Activated B cell treated with CpG ODN at 0.5 μM for 24 hours (primary cell): ENCODE measurements around the gene FLNB. TPM values are rescaled to one million over a fixed set of nuclear protein-coding genes. Genes with fewer than 3 reads are reported as not detected.
A peak's percentile ranks its signal among the peaks of the same experiment; 100 is the strongest.

ENCODE experiments used
- ATAC-seq: fragments of 200-7000 bp; cut with Tn5 transposase; one replicate; pipeline ENCODE4 v1.10.0; 2021; ENCODE audit warnings: low read depth, mild to moderate bottlenecking, moderate library complexity
- CTCF ChIA-PET: fragments of 350-600 bp; sonication (Branson Sonifier 250); formaldehyde crosslinking; loops from one replicate; lab custom pipeline; 2021; ENCODE audit warnings: antibody characterized with exemption; lab: Charles Lee
- POLR2A ChIA-PET: fragments of 350-600 bp; sonication (Branson Sonifier 250); formaldehyde crosslinking; loops from one replicate; lab custom pipeline; 2021; ENCODE audit warnings: antibody characterized with exemption; lab: Charles Lee
- DNase-seq: peaks from one replicate; pipeline ENCODE4 v3.0.0; 2022
- H3K27ac Mint-ChIP-seq: one replicate; pipeline ENCODE4 v1.8.0; 2020; ENCODE audit warnings: mixed read lengths
- H3K27me3 Mint-ChIP-seq: one replicate; pipeline ENCODE4 v1.8.0; 2021; ENCODE audit warnings: mixed read lengths
- H3K36me3 Mint-ChIP-seq: one replicate; pipeline ENCODE4 v1.8.0; 2021; ENCODE audit warnings: low read depth, mixed read lengths
- H3K4me1 Mint-ChIP-seq: one replicate; pipeline ENCODE4 v1.8.0; 2021; ENCODE audit warnings: mixed read lengths
- H3K4me3 Mint-ChIP-seq: one replicate; pipeline ENCODE4 v1.8.0; 2020; ENCODE audit warnings: mild to moderate bottlenecking, mixed read lengths
- H3K9me3 Mint-ChIP-seq: one replicate; pipeline ENCODE4 v1.8.0; 2020; ENCODE audit warnings: mixed read lengths
- CTCF ChIP-seq: fragments of 200-600 bp; IDR thresholded peaks from one replicate; pipeline ENCODE4 v1.8.0; 2022; ENCODE audit warnings: antibody characterized with exemption, mild to moderate bottlenecking
- intact Hi-C: fragments of 100-400 bp; cut with micrococcal nuclease; formaldehyde crosslinking; loops from one replicate; pipeline ENCODE4 v1.15.1; 2024
- total RNA-seq: library from RNA; stranded (reverse); gene quantifications from 2 replicates; pipeline ENCODE4 v1.2.3, GENCODE V29; 2022

The FLNB gene
- total RNA-seq, 1 donor from 2014 or later: 16.7 TPM

- no peak for ATAC-seq
- CTCF ChIA-PET: no interaction called here
- no peak overlapping the region for H3K4me3 Mint-ChIP-seq
- no peaks in the 10 kb centered on the region for H3K27me3 Mint-ChIP-seq
- H3K9me3 Mint-ChIP-seq: no peaks in the 10 kb centered on the region
- POLR2A ChIA-PET: interaction anchor here (1.3 kb wide), 1 partner anchor 104 kb away, joined by 4 read pairs; the partner anchor contains the start of gene FLNB
- DNase-seq: no peak
- H3K4me1 Mint-ChIP-seq: peaks cover 47% of the 10 kb centered on the region
- peak overlapping the region; percentile 61 for H3K27ac Mint-ChIP-seq
- TF ChIP-seq CTCF: no peak
- intact Hi-C loops: loop anchor here (10.0 kb wide), 2 partner anchors 77 to 557 kb away; partner anchors contain the start of gene PDE12
- H3K36me3 Mint-ChIP-seq: peaks cover 50% of the 10 kb centered on the region
Measured at GRCh38 chr3:58112185-58112535, 103.9 kb downstream of the FLNB start.

- peaks cover 70% of the 10 kb centered on the region for H3K4me1 Mint-ChIP-seq
- no peaks in the 10 kb centered on the region for H3K9me3 Mint-ChIP-seq
- H3K27ac Mint-ChIP-seq: peak overlapping the region; percentile 92
- no peak overlapping the region for H3K4me3 Mint-ChIP-seq
- H3K36me3 Mint-ChIP-seq: peaks cover 31% of the 10 kb centered on the region
- intact Hi-C loops: loop anchor here (10.0 kb wide), 2 partner anchors 80 to 560 kb away; partner anchors contain the start of gene PDE12
- H3K27me3 Mint-ChIP-seq: no peaks in the 10 kb centered on the region
- TF ChIP-seq CTCF: no peak
- ATAC-seq: no peak
- CTCF ChIA-PET: no interaction called here
- no peak for DNase-seq
- POLR2A ChIA-PET: no interaction called here
Measured at GRCh38 chr3:58115175-58115574, 107.0 kb downstream of the FLNB start.

- ChIA-PET POLR2A (interaction anchor here (0.6 to 1.2 kb wide), 3 partner anchors 99 to 183 kb away, joined by 4 to 7 read pairs (median 5); partner anchors contain the start of gene ABHD6), CTCF (interaction anchor here (0.6 to 1.7 kb wide), 3 partner anchors 16 to 109 kb away, joined by 3 to 7 read pairs (median 6); partner anchors contain the start of gene FLNB)
- peak; percentile 90 for ATAC-seq
- intact Hi-C loops: loop anchor here (1.0 to 10.0 kb wide), 3 partner anchors 82 to 562 kb away; partner anchors contain the start of genes FLNB and PDE12
- Mint-ChIP-seq H3K4me3 (peak overlapping the region; percentile 60), H3K9me3 (no peaks in the 10 kb centered on the region), H3K4me1 (peaks cover 74% of the 10 kb centered on the region), H3K36me3 (peaks cover 32% of the 10 kb centered on the region), H3K27ac (peak overlapping the region; percentile 92), H3K27me3 (no peaks in the 10 kb centered on the region)
- peak; percentile 57 for DNase-seq
- TF ChIP-seq CTCF: no peak
Measured at GRCh38 chr3:58116161-58116955, 108.1 kb downstream of the FLNB start.

- peaks cover 28% of the 10 kb centered on the region for H3K36me3 Mint-ChIP-seq
- no peaks in the 10 kb centered on the region for H3K27me3 Mint-ChIP-seq
- ChIA-PET CTCF (interaction anchor here (1.2 to 1.7 kb wide), 2 partner anchors 18 to 109 kb away, joined by 3 to 6 read pairs; partner anchors contain the start of gene FLNB), POLR2A (no interaction called here)
- TF ChIP-seq CTCF: no peak
- H3K27ac Mint-ChIP-seq: peak overlapping the region; percentile 92
- H3K4me3 Mint-ChIP-seq: peak overlapping the region; percentile 60
- peaks cover 67% of the 10 kb centered on the region for H3K4me1 Mint-ChIP-seq
- DNase-seq: no peak
- intact Hi-C loops: loop anchor here (1.0 to 10.0 kb wide), 3 partner anchors 82 to 562 kb away; partner anchors contain the start of genes FLNB and PDE12
- H3K9me3 Mint-ChIP-seq: no peaks in the 10 kb centered on the region
- no peak for ATAC-seq
Measured at GRCh38 chr3:58116985-58117384, 108.8 kb downstream of the FLNB start.
